Endothelial cell of umbilical vein (primary cell): Measurements from ENCODE around the gene KCNE1. TPM values are rescaled to one million over a fixed set of nuclear protein-coding genes. Genes with fewer than 3 reads are reported as not detected.

Experiments used
- BruUV-seq: library from RNA; stranded (reverse); fragments of 400-500 nt; replicated peaks from 2 replicates; lab custom pipeline; 2021; lab: Mats Ljungman, UMichigan
- CTCF ChIA-PET: fragments of 300-600, 350-600 bp; sonication (Branson Sonifier 250); formaldehyde crosslinking; loops from one replicate; lab custom pipeline; 2021; ENCODE audit warnings: antibody characterized with exemption, inconsistent platforms; lab: Charles Lee
- POLR2A ChIA-PET: fragments of 300-600, 350-600 bp; sonication (Branson Sonifier 250); formaldehyde crosslinking; loops from one replicate; lab custom pipeline; 2021; ENCODE audit warnings: antibody characterized with exemption, inconsistent platforms; lab: Charles Lee
- DNase-seq: peaks from one replicate; pipeline ENCODE4 v3.0.0-alpha.2; 2011; ENCODE audit warnings: low read depth, low spot score
- FAIRE-seq: peaks from 2 replicates; lab custom pipeline; 2011; peaks lifted over from hg19 to GRCh38; lab: Jason Lieb, UNC
- H2AFZ ChIP-seq: 2 replicates; pipeline ENCODE4 v1.6.0; 2012; ENCODE audit warnings: low read depth, low read length, control low read depth, inconsistent platforms
- H3K27ac ChIP-seq: 2 replicates; pipeline ENCODE4 v1.5.1; 2011; ENCODE audit warnings: low read depth, mild to moderate bottlenecking, control low read depth, low read length, moderate library complexity; ENCODE audit not compliant: insufficient read depth
- H3K27me3 ChIP-seq, 2 experiments: 2 replicates each; pipeline versions ENCODE4 v1.6.0 to v1.6.1; 2011; ENCODE audit warnings: low read length in 2 of 2, mixed read lengths in 1 of 2; ENCODE audit not compliant: control insufficient read depth in 2 of 2, insufficient read depth in 2 of 2
- H3K36me3 ChIP-seq, 2 experiments: 2 replicates in 1 of 2; 3 replicates in 1 of 2; pipeline ENCODE4 v1.5.1; 2011; ENCODE audit warnings: low read length in 2 of 2, mild to moderate bottlenecking in 1 of 2, moderate library complexity in 1 of 2; ENCODE audit not compliant: control insufficient read depth in 2 of 2, insufficient read depth in 2 of 2; ENCODE audit errors: extremely low read depth in 1 of 2
- H3K4me1 ChIP-seq: 3 replicates; pipeline ENCODE4 v1.5.1; 2011; ENCODE audit warnings: mild to moderate bottlenecking, low read length; ENCODE audit not compliant: control insufficient read depth, insufficient read depth; ENCODE audit errors: extremely low read depth
- H3K4me2 ChIP-seq: 2 replicates; pipeline ENCODE4 v1.6.1; 2011; ENCODE audit warnings: low read length, control low read depth, mixed read lengths; ENCODE audit not compliant: insufficient read depth
- H3K4me3 ChIP-seq, 3 experiments: fragments of 200-600 bp in 1 of 3; sonication (generic), shearing (Covaris generic) in 1 of 3; replicated peaks in 1 of 3; 2 replicates each; pipeline ENCODE4 v1.5.1; 2011 to 2016; ENCODE audit warnings: control low read depth in 3 of 3, low read length in 3 of 3, mild to moderate bottlenecking in 2 of 3, inconsistent platforms in 1 of 3, low read depth in 1 of 3, moderate library complexity in 1 of 3; ENCODE audit not compliant: insufficient read depth in 1 of 3
- H3K79me2 ChIP-seq: 2 replicates; pipeline ENCODE4 v1.6.0; 2012; ENCODE audit warnings: low read length, inconsistent platforms; ENCODE audit not compliant: control insufficient read depth, insufficient read depth
- H3K9ac ChIP-seq: replicated peaks from 2 replicates; pipeline ENCODE3; 2011; ENCODE audit warnings: low read length, control low read depth; ENCODE audit not compliant: insufficient read depth; ENCODE audit errors: extremely low read depth
- H3K9me1 ChIP-seq: replicated peaks from 3 replicates; pipeline ENCODE4 v1.6.0; 2011; ENCODE audit warnings: mild to moderate bottlenecking, low read length; ENCODE audit not compliant: control insufficient read depth, insufficient read depth; ENCODE audit errors: extremely low read depth
- H3K9me3 ChIP-seq: replicated peaks from 2 replicates; pipeline ENCODE4 v1.5.1; 2012; ENCODE audit warnings: low read length, inconsistent platforms; ENCODE audit not compliant: control insufficient read depth, insufficient read depth
- H4K20me1 ChIP-seq: replicated peaks from 2 replicates; pipeline ENCODE3; 2011; ENCODE audit warnings: mild to moderate bottlenecking, low read length; ENCODE audit not compliant: control insufficient read depth, insufficient read depth; ENCODE audit errors: extremely low read depth
- EZH2 ChIP-seq: IDR thresholded peaks from 2 replicates; pipeline ENCODE4 v1.6.1; 2012; ENCODE audit warnings: borderline replicate concordance, low read depth, mild to moderate bottlenecking, moderate library complexity, low read length, inconsistent platforms; ENCODE audit not compliant: severe bottlenecking
- FOS ChIP-seq: IDR thresholded peaks from 2 replicates; pipeline ENCODE4 v1.6.1; 2011; ENCODE audit warnings: mild to moderate bottlenecking, low read length, moderate library complexity, borderline replicate concordance; ENCODE audit not compliant: insufficient read depth
- GATA2 ChIP-seq: IDR thresholded peaks from 2 replicates; pipeline ENCODE4 v1.7.0; 2011; ENCODE audit warnings: low read depth, mild to moderate bottlenecking, moderate library complexity, mixed read lengths, low read length; ENCODE audit not compliant: insufficient read length, insufficient read depth
- JUN ChIP-seq: IDR thresholded peaks from 2 replicates; pipeline ENCODE4 v1.6.1; 2011; ENCODE audit warnings: borderline replicate concordance, low read depth; ENCODE audit not compliant: insufficient read length, insufficient read depth
- MAX ChIP-seq: IDR thresholded peaks from 2 replicates; pipeline ENCODE4 v1.6.1; 2011; ENCODE audit not compliant: insufficient read depth, insufficient read length
- MYC ChIP-seq: IDR thresholded peaks from one replicate; pipeline ENCODE4 v1.6.1; 2011; ENCODE audit warnings: mild to moderate bottlenecking, low read depth, low read length
- POLR2A ChIP-seq: IDR thresholded peaks from 2 replicates; pipeline ENCODE4 v1.6.1; 2012; ENCODE audit warnings: low read depth, mild to moderate bottlenecking, control low read depth, low read length
- POLR2AphosphoS5 ChIP-seq: IDR thresholded peaks from 2 replicates; pipeline ENCODE4 v1.6.1; 2012; ENCODE audit warnings: low read depth, mild to moderate bottlenecking, control low read depth, low read length, moderate library complexity; ENCODE audit not compliant: insufficient read depth
- dilution Hi-C: fragments of 300-500 bp; cut with MboI; formaldehyde crosslinking; loops from one replicate; pipeline ENCODE4 v1.15.0; 2019; ENCODE audit warnings: low sequenced_read_pairs; ENCODE audit not compliant: extremely low pct_ligation_motif_present
- intact Hi-C: fragments of 100-400 bp; cut with micrococcal nuclease; formaldehyde crosslinking; loops from one replicate; pipeline ENCODE4 v1.10.0; 2022
- polyA plus RNA-seq, 4 experiments: library from polyadenylated mRNA; depleted of rRNA in 3 of 4; stranded (reverse) in 3 of 4; unstranded in 1 of 4; fragments of >200 nt; gene quantifications; 2 replicates each; pipeline versions ENCODE4 v1.2.1 to v1.2.3, GENCODE V29; 2011 to 2012; ENCODE audit warnings: missing spikeins in 1 of 4
- total RNA-seq: library from RNA; stranded (reverse); gene quantifications from 2 replicates; pipeline ENCODE4 v1.2.3, GENCODE V29; 2021

KCNE1 gene
- total and polyA plus RNA-seq, 2 donors (not counting 3 experiments of a cell fraction or from before 2014, with no cell fraction given), result 0.10 to 0.38 TPM

- peak overlapping the region; percentile 79 for H2AFZ ChIP-seq
- FAIRE-seq, result peak; percentile 95
- TF ChIP-seq MYC (no peak), POLR2A (no peak), JUN (peak; percentile 94), MAX (no peak), GATA2 (no peak), POLR2AphosphoS5 (peak; percentile 40), EZH2 (no peak), FOS (peak; percentile 92)
- intact Hi-C loops (loop anchor here (1.0 kb wide), 1 partner anchor 26 kb away; no protein-coding TSS in a partner anchor), dilution Hi-C loops (no loop called here)
- H3K4me3 ChIP-seq, result peak overlapping the region in 1 of 3 experiments; percentile 9
- H3K9me3 ChIP-seq, result no peaks in the 10 kb centered on the region
- peak overlapping the region; percentile 81 for H3K27ac ChIP-seq
- H3K27me3 ChIP-seq, result no peaks in the 10 kb centered on the region
- no peaks in the 10 kb centered on the region for H3K9me1 ChIP-seq
- peak overlapping the region; percentile 75 for H3K4me2 ChIP-seq
- ChIA-PET POLR2A (interaction anchor here (1.7 kb wide), 1 partner anchor 27 kb away, joined by 9 read pairs; no protein-coding TSS in a partner anchor), CTCF (interaction anchor here (0.8 to 2.8 kb wide), 13 partner anchors 10 to 139 kb away, joined by 3 to 35 read pairs (median 6); no protein-coding TSS in a partner anchor)
- peak overlapping the region; percentile 62 for H3K9ac ChIP-seq
- H4K20me1 ChIP-seq, result no peaks in the 10 kb centered on the region
- TSS peak; percentile 92 for BruUV-seq
- no peaks in the 10 kb centered on the region for H3K36me3 ChIP-seq
- no peaks in the 10 kb centered on the region for H3K79me2 ChIP-seq
- peak; percentile 96 for DNase-seq
- peaks cover 21% of the 10 kb centered on the region for H3K4me1 ChIP-seq
Measured at GRCh38 chr21:34553151-34553952, 41.3 kb upstream of the KCNE1 start.
